ENCODE data around the gene GCN1. TPM values are rescaled to one million over a fixed set of nuclear protein-coding genes. Genes with fewer than 3 reads are reported as not detected.

The GCN1 gene
- total RNA-seq, 1 experiment from 2014 or later, result 181 TPM

DNA sequence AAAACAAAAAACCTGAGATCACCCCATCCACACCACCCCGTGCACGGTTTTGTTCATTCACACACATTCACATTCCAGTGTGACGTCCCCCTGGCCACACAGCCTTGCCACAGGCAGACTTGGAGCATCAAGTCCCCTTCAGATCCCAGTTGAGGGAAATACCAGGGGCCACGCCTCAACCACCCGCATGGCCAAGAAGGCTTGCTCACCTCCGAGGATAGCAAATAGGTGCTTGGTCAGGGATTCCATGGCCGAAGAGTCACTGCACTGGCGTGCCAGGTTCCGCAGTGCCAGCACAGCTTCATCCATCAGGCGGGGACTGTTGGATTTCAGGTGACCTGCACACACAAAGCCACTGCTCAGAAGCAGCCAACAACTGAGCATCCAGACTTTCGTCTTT, 19.0 kb downstream of the GCN1 start:
- Mint-ChIP-seq H3K27ac (no peak overlapping the region; the same call in 1 of the 2 replicates), H3K9me3 (no peaks in the 10 kb centered on the region), H3K36me3 (peaks cover 79% of the 10 kb centered on the region), H3K27me3 (ENCODE audit: low read depth) (no peaks in the 10 kb centered on the region), H3K4me1 (no peaks in the 10 kb centered on the region), H3K4me3 (no peak overlapping the region)
- DNase-seq (ENCODE audit: low spot score), result no peak
- POLR2A ChIA-PET, result interaction anchor here (0.6 kb wide), 1 partner anchor 59 kb away, joined by 3 read pairs; no protein-coding TSS in a partner anchor
- TF ChIP-seq, protein P1, sequence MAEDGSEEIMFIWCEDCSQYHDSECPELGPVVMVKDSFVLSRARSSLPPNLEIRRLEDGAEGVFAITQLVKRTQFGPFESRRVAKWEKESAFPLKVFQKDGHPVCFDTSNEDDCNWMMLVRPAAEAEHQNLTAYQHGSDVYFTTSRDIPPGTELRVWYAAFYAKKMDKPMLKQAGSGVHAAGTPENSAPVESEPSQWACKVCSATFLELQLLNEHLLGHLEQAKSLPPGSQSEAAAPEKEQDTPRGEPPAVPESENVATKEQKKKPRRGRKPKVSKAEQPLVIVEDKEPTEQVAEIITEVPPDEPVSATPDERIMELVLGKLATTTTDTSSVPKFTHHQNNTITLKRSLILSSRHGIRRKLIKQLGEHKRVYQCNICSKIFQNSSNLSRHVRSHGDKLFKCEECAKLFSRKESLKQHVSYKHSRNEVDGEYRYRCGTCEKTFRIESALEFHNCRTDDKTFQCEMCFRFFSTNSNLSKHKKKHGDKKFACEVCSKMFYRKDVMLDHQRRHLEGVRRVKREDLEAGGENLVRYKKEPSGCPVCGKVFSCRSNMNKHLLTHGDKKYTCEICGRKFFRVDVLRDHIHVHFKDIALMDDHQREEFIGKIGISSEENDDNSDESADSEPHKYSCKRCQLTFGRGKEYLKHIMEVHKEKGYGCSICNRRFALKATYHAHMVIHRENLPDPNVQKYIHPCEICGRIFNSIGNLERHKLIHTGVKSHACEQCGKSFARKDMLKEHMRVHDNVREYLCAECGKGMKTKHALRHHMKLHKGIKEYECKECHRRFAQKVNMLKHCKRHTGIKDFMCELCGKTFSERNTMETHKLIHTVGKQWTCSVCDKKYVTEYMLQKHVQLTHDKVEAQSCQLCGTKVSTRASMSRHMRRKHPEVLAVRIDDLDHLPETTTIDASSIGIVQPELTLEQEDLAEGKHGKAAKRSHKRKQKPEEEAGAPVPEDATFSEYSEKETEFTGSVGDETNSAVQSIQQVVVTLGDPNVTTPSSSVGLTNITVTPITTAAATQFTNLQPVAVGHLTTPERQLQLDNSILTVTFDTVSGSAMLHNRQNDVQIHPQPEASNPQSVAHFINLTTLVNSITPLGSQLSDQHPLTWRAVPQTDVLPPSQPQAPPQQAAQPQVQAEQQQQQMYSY (CRISPR knock-in tag; IDR thresholded peaks at IDR 0.05), result no peak
- TF ChIP-seq IRF2 (CRISPR knock-in tag; IDR thresholded peaks at IDR 0.05; ENCODE audit: borderline replicate concordance, low read depth), result no peak
- TF ChIP-seq ESRRA (CRISPR knock-in tag; IDR thresholded peaks at IDR 0.05; ENCODE audit: borderline replicate concordance), result no peak
- TF ChIP-seq GABPB1 (CRISPR knock-in tag; IDR thresholded peaks at IDR 0.05), result no peak
- TF ChIP-seq FOXP1 (CRISPR knock-in tag; IDR thresholded peaks at IDR 0.05; ENCODE audit: borderline replicate concordance), result no peak
- TF ChIP-seq NR2C2 (CRISPR knock-in tag; IDR thresholded peaks at IDR 0.05), result no peak
- no peak for TF ChIP-seq ZNF317 (CRISPR knock-in tag; IDR thresholded peaks at IDR 0.05; ENCODE audit: borderline replicate concordance, low read depth)
- TF ChIP-seq RELA (CRISPR knock-in tag; IDR thresholded peaks at IDR 0.05; ENCODE audit: borderline replicate concordance), result no peak
- TF ChIP-seq, protein P2, sequence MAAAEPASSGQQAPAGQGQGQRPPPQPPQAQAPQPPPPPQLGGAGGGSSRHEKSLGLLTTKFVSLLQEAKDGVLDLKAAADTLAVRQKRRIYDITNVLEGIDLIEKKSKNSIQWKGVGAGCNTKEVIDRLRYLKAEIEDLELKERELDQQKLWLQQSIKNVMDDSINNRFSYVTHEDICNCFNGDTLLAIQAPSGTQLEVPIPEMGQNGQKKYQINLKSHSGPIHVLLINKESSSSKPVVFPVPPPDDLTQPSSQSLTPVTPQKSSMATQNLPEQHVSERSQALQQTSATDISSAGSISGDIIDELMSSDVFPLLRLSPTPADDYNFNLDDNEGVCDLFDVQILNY (CRISPR knock-in tag; IDR thresholded peaks at IDR 0.05), result no peak
- TF ChIP-seq SMAD3 (CRISPR knock-in tag; IDR thresholded peaks at IDR 0.05; ENCODE audit: borderline replicate concordance), result no peak
- no peak for TF ChIP-seq SP1 (CRISPR knock-in tag; conservative IDR thresholded peaks at IDR 0.05)
- TF ChIP-seq, protein P3, sequence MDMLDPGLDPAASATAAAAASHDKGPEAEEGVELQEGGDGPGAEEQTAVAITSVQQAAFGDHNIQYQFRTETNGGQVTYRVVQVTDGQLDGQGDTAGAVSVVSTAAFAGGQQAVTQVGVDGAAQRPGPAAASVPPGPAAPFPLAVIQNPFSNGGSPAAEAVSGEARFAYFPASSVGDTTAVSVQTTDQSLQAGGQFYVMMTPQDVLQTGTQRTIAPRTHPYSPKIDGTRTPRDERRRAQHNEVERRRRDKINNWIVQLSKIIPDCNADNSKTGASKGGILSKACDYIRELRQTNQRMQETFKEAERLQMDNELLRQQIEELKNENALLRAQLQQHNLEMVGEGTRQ (CRISPR knock-in tag; IDR thresholded peaks at IDR 0.05), result no peak
- no peak for TF ChIP-seq ZNF423 (CRISPR knock-in tag; IDR thresholded peaks at IDR 0.05)
- no peak for TF ChIP-seq TEAD1 (CRISPR knock-in tag; IDR thresholded peaks at IDR 0.05)
- TF ChIP-seq, protein P4, sequence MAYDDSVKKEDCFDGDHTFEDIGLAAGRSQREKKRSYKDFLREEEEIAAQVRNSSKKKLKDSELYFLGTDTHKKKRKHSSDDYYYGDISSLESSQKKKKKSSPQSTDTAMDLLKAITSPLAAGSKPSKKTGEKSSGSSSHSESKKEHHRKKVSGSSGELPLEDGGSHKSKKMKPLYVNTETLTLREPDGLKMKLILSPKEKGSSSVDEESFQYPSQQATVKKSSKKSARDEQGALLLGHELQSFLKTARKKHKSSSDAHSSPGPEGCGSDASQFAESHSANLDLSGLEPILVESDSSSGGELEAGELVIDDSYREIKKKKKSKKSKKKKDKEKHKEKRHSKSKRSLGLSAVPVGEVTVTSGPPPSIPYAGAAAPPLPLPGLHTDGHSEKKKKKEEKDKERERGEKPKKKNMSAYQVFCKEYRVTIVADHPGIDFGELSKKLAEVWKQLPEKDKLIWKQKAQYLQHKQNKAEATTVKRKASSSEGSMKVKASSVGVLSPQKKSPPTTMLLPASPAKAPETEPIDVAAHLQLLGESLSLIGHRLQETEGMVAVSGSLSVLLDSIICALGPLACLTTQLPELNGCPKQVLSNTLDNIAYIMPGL (CRISPR knock-in tag; IDR thresholded peaks at IDR 0.05), result no peak
- CTCF ChIA-PET, result no interaction called here
- ATAC-seq, result no peak

DNA sequence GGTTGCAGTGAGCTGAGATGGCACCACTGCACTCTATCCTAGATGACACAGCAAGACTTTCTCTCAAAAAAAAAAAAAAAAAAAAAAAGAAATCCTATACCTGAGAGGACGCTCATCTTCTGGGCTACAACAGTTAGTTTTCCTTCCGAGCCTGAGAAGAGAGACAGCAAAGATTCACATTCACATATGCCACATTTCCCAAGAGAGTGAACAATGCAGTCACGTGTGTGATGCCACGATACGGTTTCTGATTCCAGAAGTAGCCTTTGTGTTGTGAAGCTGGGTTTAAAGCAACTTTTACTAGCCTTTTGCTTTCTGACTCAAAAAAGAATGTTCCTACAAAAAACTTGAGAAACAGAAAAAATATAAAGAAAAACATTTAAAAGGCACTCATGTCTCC, 19.5 kb downstream of the GCN1 start:
- CTCF ChIA-PET, result interaction anchor here (0.6 to 0.7 kb wide), 2 partner anchors 26 to 49 kb away, joined by 5 read pairs; partner anchors contain the start of gene RPLP0
- H3K4me1 Mint-ChIP-seq, result no peaks in the 10 kb centered on the region
- no peaks in the 10 kb centered on the region for H3K9me3 Mint-ChIP-seq
- H3K27ac Mint-ChIP-seq, result no peak overlapping the region
- H3K27me3 Mint-ChIP-seq (ENCODE audit: low read depth), result no peaks in the 10 kb centered on the region
- ATAC-seq (no peak), DNase-seq (ENCODE audit: low spot score) (no peak)
- POLR2A ChIA-PET, result no interaction called here
- no peak overlapping the region for H3K4me3 Mint-ChIP-seq
- no peak for TF ChIP-seq ZNF423 (CRISPR knock-in tag; IDR thresholded peaks at IDR 0.05)
- no peak for TF ChIP-seq GRHL2 (CRISPR knock-in tag; IDR thresholded peaks at IDR 0.05; ENCODE audit: insufficient replicate concordance, severe bottlenecking)
- TF ChIP-seq, protein P5, sequence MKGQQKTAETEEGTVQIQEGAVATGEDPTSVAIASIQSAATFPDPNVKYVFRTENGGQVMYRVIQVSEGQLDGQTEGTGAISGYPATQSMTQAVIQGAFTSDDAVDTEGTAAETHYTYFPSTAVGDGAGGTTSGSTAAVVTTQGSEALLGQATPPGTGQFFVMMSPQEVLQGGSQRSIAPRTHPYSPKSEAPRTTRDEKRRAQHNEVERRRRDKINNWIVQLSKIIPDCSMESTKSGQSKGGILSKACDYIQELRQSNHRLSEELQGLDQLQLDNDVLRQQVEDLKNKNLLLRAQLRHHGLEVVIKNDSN (CRISPR knock-in tag; IDR thresholded peaks at IDR 0.05), result no peak
- no peak for TF ChIP-seq ZNF317 (CRISPR knock-in tag; IDR thresholded peaks at IDR 0.05; ENCODE audit: borderline replicate concordance, low read depth)
- no peak for TF ChIP-seq FOXP1 (CRISPR knock-in tag; IDR thresholded peaks at IDR 0.05; ENCODE audit: borderline replicate concordance)
- no peak for TF ChIP-seq ZNF121 (CRISPR knock-in tag; IDR thresholded peaks at IDR 0.05)
- TF ChIP-seq SMAD4 (CRISPR knock-in tag; IDR thresholded peaks at IDR 0.05), result no peak
- TF ChIP-seq, protein P6, sequence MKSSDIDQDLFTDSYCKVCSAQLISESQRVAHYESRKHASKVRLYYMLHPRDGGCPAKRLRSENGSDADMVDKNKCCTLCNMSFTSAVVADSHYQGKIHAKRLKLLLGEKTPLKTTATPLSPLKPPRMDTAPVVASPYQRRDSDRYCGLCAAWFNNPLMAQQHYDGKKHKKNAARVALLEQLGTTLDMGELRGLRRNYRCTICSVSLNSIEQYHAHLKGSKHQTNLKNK (CRISPR knock-in tag; IDR thresholded peaks at IDR 0.05), result no peak
- TF ChIP-seq, protein P7, sequence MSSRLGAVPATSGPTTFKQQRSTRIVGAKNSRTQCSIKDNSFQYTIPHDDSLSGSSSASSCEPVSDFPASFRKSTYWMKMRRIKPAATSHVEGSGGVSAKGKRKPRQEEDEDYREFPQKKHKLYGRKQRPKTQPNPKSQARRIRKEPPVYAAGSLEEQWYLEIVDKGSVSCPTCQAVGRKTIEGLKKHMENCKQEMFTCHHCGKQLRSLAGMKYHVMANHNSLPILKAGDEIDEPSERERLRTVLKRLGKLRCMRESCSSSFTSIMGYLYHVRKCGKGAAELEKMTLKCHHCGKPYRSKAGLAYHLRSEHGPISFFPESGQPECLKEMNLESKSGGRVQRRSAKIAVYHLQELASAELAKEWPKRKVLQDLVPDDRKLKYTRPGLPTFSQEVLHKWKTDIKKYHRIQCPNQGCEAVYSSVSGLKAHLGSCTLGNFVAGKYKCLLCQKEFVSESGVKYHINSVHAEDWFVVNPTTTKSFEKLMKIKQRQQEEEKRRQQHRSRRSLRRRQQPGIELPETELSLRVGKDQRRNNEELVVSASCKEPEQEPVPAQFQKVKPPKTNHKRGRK (CRISPR knock-in tag; IDR thresholded peaks at IDR 0.05; ENCODE audit: borderline replicate concordance), result no peak
- no peak for TF ChIP-seq PRRX2 (CRISPR knock-in tag; IDR thresholded peaks at IDR 0.05)
- TF ChIP-seq FOXJ3 (CRISPR knock-in tag; IDR thresholded peaks at IDR 0.05; ENCODE audit: borderline replicate concordance), result no peak
- no peak for TF ChIP-seq ELF4 (CRISPR knock-in tag; IDR thresholded peaks at IDR 0.05; ENCODE audit: low read depth)
- no peak for TF ChIP-seq ZNF396 (CRISPR knock-in tag; IDR thresholded peaks at IDR 0.05; ENCODE audit: borderline replicate concordance)
- TF ChIP-seq, protein P3 (CRISPR knock-in tag; IDR thresholded peaks at IDR 0.05), result no peak
- H3K36me3 Mint-ChIP-seq, result peaks cover 84% of the 10 kb centered on the region
